GM12878 (cell line): ENCODE data around the gene C3. TPM values are rescaled to one million over a fixed set of nuclear protein-coding genes. Genes with fewer than 3 reads are reported as not detected.

ENCODE experiments used
- ATAC-seq: fragments of 200-7000 bp; cut with Tn5 transposase; 3 replicates; pipeline ENCODE4 v1.9.1; 2020; ENCODE audit warnings: mild to moderate bottlenecking, moderate library complexity
- BruUV-seq: library from RNA; stranded (reverse); fragments of 400-500 nt; replicated peaks from 2 replicates; lab custom pipeline; 2021; lab: Mats Ljungman, UMichigan
- CTCF ChIA-PET: fragments of 300-600 bp; sonication (Branson Sonifier 250); formaldehyde crosslinking; extraction: SDS; loops from one replicate; lab custom pipeline; 2021; ENCODE audit warnings: inconsistent platforms; lab: Yijun Ruan, JAX
- POLR2A ChIA-PET: fragments of 350-600 bp; formaldehyde crosslinking; extraction: SDS; loops from one replicate; lab custom pipeline; 2021; ENCODE audit warnings: inconsistent platforms; lab: Charles Lee
- RAD21 ChIA-PET: fragments of 300-600 bp; sonication (Branson Sonifier 250); formaldehyde crosslinking; loops from one replicate; lab custom pipeline; 2023; ENCODE audit warnings: antibody characterized with exemption; ENCODE audit not compliant: unreplicated experiment; lab: Charles Lee
- SMC1A ChIA-PET: fragments of 300-600 bp; sonication (Branson Sonifier 250); formaldehyde crosslinking; loops from one replicate; lab custom pipeline; 2023; ENCODE audit not compliant: unreplicated experiment, uncharacterized antibody; lab: Charles Lee
- DNase-seq: peaks from one replicate; pipeline ENCODE4 v3.0.0-alpha.2; 2011; ENCODE audit warnings: low read depth, low spot score
- FAIRE-seq: peaks from 3 replicates; lab custom pipeline; 2011; peaks lifted over from hg19 to GRCh38; lab: Jason Lieb, UNC
- H2AFZ ChIP-seq: 2 replicates; pipeline ENCODE4 v1.6.0; 2011; ENCODE audit warnings: low read depth, low read length, control low read depth; ENCODE audit not compliant: control insufficient read depth
- H3K27ac ChIP-seq: 2 replicates; pipeline ENCODE4 v1.5.1; 2011; ENCODE audit warnings: control low read depth; ENCODE audit not compliant: control insufficient read depth, insufficient read depth
- H3K27me3 ChIP-seq, 2 experiments: replicated peaks in 1 of 2; 2 replicates each; pipeline versions ENCODE4 v1.6.0 to v1.6.1; 2011; ENCODE audit warnings: low read length in 1 of 2; ENCODE audit not compliant: control insufficient read depth in 2 of 2, insufficient read depth in 2 of 2
- H3K36me3 ChIP-seq, 2 experiments: 2 replicates each; pipeline ENCODE4 v1.5.1; 2011; ENCODE audit warnings: low read length in 1 of 2; ENCODE audit not compliant: control insufficient read depth in 2 of 2, insufficient read depth in 2 of 2
- H3K4me1 ChIP-seq: 2 replicates; pipeline ENCODE4 v1.6.1; 2011; ENCODE audit warnings: mild to moderate bottlenecking, low read length, moderate library complexity, mixed read lengths; ENCODE audit not compliant: control insufficient read depth, insufficient read depth
- H3K4me2 ChIP-seq: 2 replicates; pipeline ENCODE4 v1.6.0; 2011; ENCODE audit warnings: control low read depth; ENCODE audit not compliant: control insufficient read depth, insufficient read depth
- H3K4me3 ChIP-seq: fragments of 200-600 bp; sonication (generic); 2 replicates; pipeline ENCODE4 v1.5.1; 2016
- H3K79me2 ChIP-seq: 2 replicates; pipeline ENCODE4 v1.6.0; 2011; ENCODE audit warnings: low read length; ENCODE audit not compliant: control insufficient read depth, insufficient read depth
- H3K9ac ChIP-seq: 2 replicates; pipeline ENCODE4 v1.8.0; 2011; ENCODE audit warnings: low read length, control low read depth, mixed read lengths; ENCODE audit not compliant: control insufficient read depth, insufficient read depth
- H3K9me3 ChIP-seq: replicated peaks from 3 replicates; pipeline ENCODE4 v1.5.1; 2011; ENCODE audit warnings: mild to moderate bottlenecking, low read length; ENCODE audit not compliant: control insufficient read depth, insufficient read depth
- H4K20me1 ChIP-seq: 2 replicates; pipeline ENCODE4 v1.6.0; 2011; ENCODE audit not compliant: control insufficient read depth, insufficient read depth
- BCL11A ChIP-seq: IDR thresholded peaks from 2 replicates; pipeline ENCODE4 v1.6.1; 2011; ENCODE audit warnings: low read depth, low read length
- CTCF ChIP-seq, 3 experiments: IDR thresholded peaks in 2 of 3; conservative IDR thresholded peaks in 1 of 3; 2 replicates each; pipeline ENCODE4 v1.5.1; 2011; ENCODE audit warnings: low read depth in 3 of 3, low read length in 3 of 3, mild to moderate bottlenecking in 3 of 3, control low read depth in 2 of 3, moderate library complexity in 2 of 3, inconsistent platforms in 1 of 3, mixed read lengths in 1 of 3; ENCODE audit not compliant: control insufficient read depth in 2 of 3, insufficient read depth in 1 of 3; ENCODE audit errors: extremely low read depth in 1 of 3
- ETV6 ChIP-seq, 2 experiments: fragments of 450-650 bp in 1 of 2; IDR thresholded peaks in 1 of 2; conservative IDR thresholded peaks in 1 of 2; 2 replicates each; pipeline ENCODE4 v1.6.1; 2014; ENCODE audit warnings: antibody characterized with exemption in 1 of 2, borderline replicate concordance in 1 of 2, low read depth in 1 of 2, mild to moderate bottlenecking in 1 of 2, moderate library complexity in 1 of 2
- GATAD2B ChIP-seq: fragments of 450-650 bp; conservative IDR thresholded peaks from 2 replicates; pipeline ENCODE4 v1.6.1; 2017; ENCODE audit warnings: low read depth, mild to moderate bottlenecking, moderate library complexity
- IRF4 ChIP-seq: IDR thresholded peaks from 2 replicates; pipeline ENCODE4 v1.6.1; 2011; ENCODE audit warnings: low read depth, low read length
- KDM1A ChIP-seq: fragments of 200-600 bp; sonication (generic); IDR thresholded peaks from 2 replicates; pipeline ENCODE4 v1.6.1; 2016; ENCODE audit warnings: borderline replicate concordance
- MEF2B ChIP-seq: fragments of 450-650 bp; IDR thresholded peaks from 2 replicates; pipeline ENCODE4 v1.6.1; 2018; ENCODE audit warnings: mild to moderate bottlenecking, moderate library complexity; ENCODE audit not compliant: partially characterized antibody, poor library complexity, severe bottlenecking
- NFIC ChIP-seq: IDR thresholded peaks from 2 replicates; pipeline ENCODE4 v1.6.1; 2012; ENCODE audit warnings: low read depth, mild to moderate bottlenecking, inconsistent platforms, low read length, moderate library complexity
- PML ChIP-seq: IDR thresholded peaks from 2 replicates; pipeline ENCODE4 v1.6.1; 2012; ENCODE audit warnings: low read length, inconsistent platforms
- POU2F2 ChIP-seq: IDR thresholded peaks from 3 replicates; pipeline ENCODE4 v1.6.1; 2011; ENCODE audit warnings: low read depth, mild to moderate bottlenecking, low read length, borderline replicate concordance
- RB1 ChIP-seq: fragments of 450-650 bp; formaldehyde crosslinking; IDR thresholded peaks from 2 replicates; pipeline ENCODE4 v1.6.1; 2017; ENCODE audit warnings: mild to moderate bottlenecking, borderline replicate concordance
- RELB ChIP-seq: fragments of 450-650 bp; IDR thresholded peaks from 2 replicates; pipeline ENCODE4 v1.6.1; 2017; ENCODE audit warnings: low read depth, mild to moderate bottlenecking, moderate library complexity
- SMC3 ChIP-seq: IDR thresholded peaks from 2 replicates; pipeline ENCODE4 v1.6.1; 2011; ENCODE audit warnings: low read length, improper control_type of control experiment, borderline replicate concordance
- ZNF217 ChIP-seq: fragments of 450-650 bp; IDR thresholded peaks from 2 replicates; pipeline ENCODE4 v1.6.1; 2017; ENCODE audit warnings: antibody characterized with exemption, mild to moderate bottlenecking
- ZNF592 ChIP-seq: fragments of 450-650 bp; IDR thresholded peaks from 2 replicates; pipeline ENCODE4 v1.6.1; 2017; ENCODE audit warnings: mild to moderate bottlenecking, moderate library complexity
- ZSCAN29 ChIP-seq: fragments of 450-650 bp; IDR thresholded peaks from 2 replicates; pipeline ENCODE4 v1.6.1; 2017; ENCODE audit warnings: mild to moderate bottlenecking, moderate library complexity
- WGBS: methylation state at CpG from one replicate; pipeline ENCODE4 v1.1.6; 2016; ENCODE audit warnings: low lambda C conversion rate; ENCODE audit not compliant: insufficient replicate concordance, insufficient coverage; ENCODE audit errors: missing lambda C conversion rate; 5-methylcytosine and 5-hydroxymethylcytosine counted together
- in situ Hi-C: fragments of 300-500 bp; cut with MboI; formaldehyde crosslinking; loops from 9 replicates; pipeline ENCODE4 v1.14.3; 2018; ENCODE audit warnings: mixed read lengths
- intact Hi-C: fragments of 100-400 bp; cut with micrococcal nuclease; formaldehyde crosslinking; loops from one replicate; pipeline ENCODE4 v1.14.2; 2022; ENCODE audit not compliant: unreplicated experiment
- polyA plus RNA-seq, 11 experiments: library from polyadenylated mRNA; depleted of rRNA in 4 of 11; unstranded in 6 of 11; stranded (reverse) in 5 of 11; fragments of >200 nt; fragmentation: Nextera tagmentation in 4 of 11; fragmentation: Illumina TruSeq in 1 of 11; extraction: Ambion mirVana in 4 of 11; extraction: Trizol in 1 of 11; gene quantifications; 1 replicate in 1 of 11; 2 replicates in 10 of 11; pipeline versions ENCODE4 v1.2.1 to v1.2.3, GENCODE V29; 2011 to 2016; ENCODE audit warnings: inconsistent platforms in 2 of 11, missing spikeins in 2 of 11, low read depth in 1 of 11
- total RNA-seq, 4 experiments: library from RNA; depleted of rRNA in 3 of 4; stranded (reverse); fragments of >200 nt in 3 of 4; fragmentation: Illumina TruSeq in 1 of 4; extraction: Trizol in 1 of 4; gene quantifications; 2 replicates each; pipeline versions ENCODE4 v1.2.1 to v1.2.3, GENCODE V29; 2013 to 2021
- TF ChIP-seq, protein P1 (sequence below): IDR thresholded peaks from 2 replicates; pipeline ENCODE4 v1.6.1; 2011; ENCODE audit warnings: low read depth, low read length, improper control_type of control experiment, borderline replicate concordance

The C3 gene
- total and polyA plus RNA-seq, 10 of the 15 experiments (the other 5 are each of a cell fraction or from before 2014, with no cell fraction given): 0.20 to 6.7 (median 0.72) TPM

- RAD21 ChIA-PET: no interaction called here
- POLR2A ChIA-PET: no interaction called here
- no TSS peak for BruUV-seq
- WGBS: 59% methylated on average over 6 of the region's 6 CpGs
- Histone ChIP-seq H3K27ac (no peak overlapping the region), H3K79me2 (no peaks in the 10 kb centered on the region), H3K27me3 (no peaks in the 10 kb centered on the region), H3K9me3 (no peaks in the 10 kb centered on the region), H3K36me3 (no peaks in the 10 kb centered on the region), H3K4me1 (peaks cover 32% of the 10 kb centered on the region), H2AFZ (no peak overlapping the region), H3K9ac (no peak overlapping the region)
- CTCF ChIA-PET: no interaction called here
- intact Hi-C loops: no loop called here
- in situ Hi-C loops: no loop called here
- DNase-seq: no peak
- SMC1A ChIA-PET: no interaction called here
- no peak for TF ChIP-seq MEF2B
- TF ChIP-seq GATAD2B: no peak
- TF ChIP-seq RELB: no peak
- no peak for TF ChIP-seq SMC3
- no peak for TF ChIP-seq BCL11A
- no peak for TF ChIP-seq ZNF592
- TF ChIP-seq ZSCAN29: no peak
- no peak for TF ChIP-seq IRF4
- no peak for TF ChIP-seq RB1
- TF ChIP-seq, protein P1, sequence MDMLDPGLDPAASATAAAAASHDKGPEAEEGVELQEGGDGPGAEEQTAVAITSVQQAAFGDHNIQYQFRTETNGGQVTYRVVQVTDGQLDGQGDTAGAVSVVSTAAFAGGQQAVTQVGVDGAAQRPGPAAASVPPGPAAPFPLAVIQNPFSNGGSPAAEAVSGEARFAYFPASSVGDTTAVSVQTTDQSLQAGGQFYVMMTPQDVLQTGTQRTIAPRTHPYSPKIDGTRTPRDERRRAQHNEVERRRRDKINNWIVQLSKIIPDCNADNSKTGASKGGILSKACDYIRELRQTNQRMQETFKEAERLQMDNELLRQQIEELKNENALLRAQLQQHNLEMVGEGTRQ: no peak
- no peak for TF ChIP-seq ETV6 (conservative IDR thresholded peaks at IDR 0.05 in 1 of 2, IDR thresholded peaks at IDR 0.05 in 1 of 2; ENCODE audit: borderline replicate concordance in 1 of 2, low read depth in 1 of 2)
- no peak for TF ChIP-seq POU2F2
- no peak for TF ChIP-seq ZNF217
- no peak for TF ChIP-seq KDM1A
- no peak for TF ChIP-seq CTCF (IDR thresholded peaks at IDR 0.05 in 2 of 3, conservative IDR thresholded peaks at IDR 0.05 in 1 of 3; ENCODE audit: control insufficient read depth in 2 of 3, extremely low read depth in 1 of 3, insufficient read depth in 1 of 3, low read depth in 3 of 3, low read length in 3 of 3)
- no peak for TF ChIP-seq PML
- TF ChIP-seq NFIC: no peak
- TF ChIP-seq, all 136 proteins: peak for 0
- Histone ChIP-seq H4K20me1 (no peaks in the 10 kb centered on the region), H3K4me3 (no peak overlapping the region), H3K4me2 (no peak overlapping the region)
- ATAC-seq (no peak), FAIRE-seq (no peak)
Measured at GRCh38 chr19:6719540-6719861, 949 bp downstream of the C3 start.
